SK-N-SH treated with all-trans-retinoic acid at 6 μM for 48 hours (cell line): ENCODE data around the gene IL15RA.

Experiments
- GLIS3 ChIP-seq: fragments of 250-450 bp; sonication (Bioruptor Pico); IDR thresholded peaks from 2 replicates; pipeline ENCODE4 v1.5.0; 2020; ENCODE audit warnings: mild to moderate bottlenecking, moderate library complexity
- RARB ChIP-seq: fragments of 250-450 bp; sonication (Bioruptor Pico); IDR thresholded peaks from 2 replicates; pipeline ENCODE4 v1.8.0; 2021; ENCODE audit warnings: mild to moderate bottlenecking, moderate library complexity
- ZNF565 ChIP-seq: fragments of 450-650 bp; formaldehyde crosslinking; conservative IDR thresholded peaks from 2 replicates; pipeline ENCODE4 v1.5.0; 2020; ENCODE audit warnings: low read depth, mild to moderate bottlenecking, moderate library complexity

- TF ChIP-seq GLIS3 (CRISPR knock-in tag) (no peak), ZNF565 (no peak), RARB (CRISPR knock-in tag) (no peak)
Observed at GRCh38 chr10:5988336-5988920, 11.1 kb upstream of the IL15RA start.
